HCT116 (cell line): ENCODE results near the gene NUP42. TPM values are rescaled to one million over a fixed set of nuclear protein-coding genes. Genes with fewer than 3 reads are reported as not detected.

Source experiments
- ATAC-seq: fragments of 200-7000 bp; cut with Tn5 transposase; 2 replicates; pipeline ENCODE4 v1.9.1; 2020; ENCODE audit warnings: mild to moderate bottlenecking, moderate library complexity
- BruUV-seq: library from RNA; stranded (reverse); fragments of 400-500 nt; replicated peaks from 2 replicates; lab custom pipeline; 2021; lab: Mats Ljungman, UMichigan
- CTCF ChIA-PET: fragments of 300-600 bp; sonication (Branson Sonifier 250); formaldehyde crosslinking; loops from one replicate; lab custom pipeline; 2021; ENCODE audit warnings: antibody characterized with exemption; lab: Charles Lee
- POLR2A ChIA-PET: fragments of 300-600, 350-600 bp; sonication (Branson Sonifier 250); formaldehyde crosslinking; loops from one replicate; lab custom pipeline; 2021; ENCODE audit warnings: antibody characterized with exemption; lab: Charles Lee
- RAD21 ChIA-PET, 2 experiments: fragments of 300-600 bp; sonication (Branson Sonifier 250); formaldehyde crosslinking; loops; one replicate each; lab custom pipeline; 2023; ENCODE audit warnings: low total read pairs in 2 of 2; ENCODE audit not compliant: uncharacterized antibody in 2 of 2, unreplicated experiment in 2 of 2, low non-redundant PET in 1 of 2; lab: Charles Lee
- DNase-seq: peaks from one replicate; pipeline ENCODE4 v3.0.0-alpha.2; 2010; ENCODE audit warnings: low read depth, low spot score
- H2AFZ ChIP-seq: fragments of 200-600 bp; shearing (Covaris generic), sonication (generic); 2 replicates; pipeline ENCODE4 v1.6.1; 2017; ENCODE audit warnings: low read depth, mixed run types, mixed read lengths, antibody characterized with exemption, low read length; ENCODE audit not compliant: poor library complexity, severe bottlenecking
- H3K27ac ChIP-seq: 2 replicates; pipeline ENCODE4 v1.5.1; 2012; ENCODE audit warnings: low read depth, low read length
- H3K27me3 ChIP-seq: fragments of 200-600 bp; sonication (generic); 2 replicates; pipeline ENCODE4 v1.6.1; 2016; ENCODE audit warnings: mixed run types, low read length, mixed read lengths; ENCODE audit not compliant: insufficient read depth
- H3K36me3 ChIP-seq, 2 experiments: fragments of 200-500 bp in 1 of 2; fragments of 200-600 bp in 1 of 2; sonication (Bioruptor generic) in 1 of 2; sonication (generic) in 1 of 2; 2 replicates each; pipeline versions ENCODE4 v1.5.1 to v1.6.1; 2014 to 2016; ENCODE audit warnings: low read length in 2 of 2, inconsistent platforms in 1 of 2, mixed read lengths in 1 of 2, mixed run types in 1 of 2; ENCODE audit not compliant: insufficient read depth in 2 of 2, control insufficient read depth in 1 of 2
- H3K4me1 ChIP-seq, 2 experiments: fragments of 200-600 bp in 1 of 2; sonication (generic) in 1 of 2; 2 replicates each; pipeline versions ENCODE4 v1.5.1 to v1.6.1; 2012 to 2017; ENCODE audit warnings: low read length in 2 of 2, inconsistent platforms in 1 of 2, mild to moderate bottlenecking in 1 of 2, mixed read lengths in 1 of 2, mixed run types in 1 of 2, moderate library complexity in 1 of 2; ENCODE audit not compliant: insufficient read depth in 2 of 2, control insufficient read depth in 1 of 2
- H3K4me2 ChIP-seq: fragments of 200-600 bp; sonication (generic); 2 replicates; pipeline ENCODE4 v1.6.1; 2017; ENCODE audit warnings: mixed run types, low read length, mixed read lengths
- H3K4me3 ChIP-seq, 2 experiments: fragments of 200-600 bp in 1 of 2; sonication (generic) in 1 of 2; replicated peaks in 1 of 2; 2 replicates each; pipeline ENCODE4 v1.5.1; 2011 to 2016; ENCODE audit warnings: low read length in 2 of 2, control low read depth in 1 of 2, low read depth in 1 of 2, mild to moderate bottlenecking in 1 of 2, mixed read lengths in 1 of 2, mixed run types in 1 of 2
- H3K79me2 ChIP-seq: fragments of 200-600 bp; sonication (generic); 2 replicates; pipeline ENCODE4 v1.6.1; 2017; ENCODE audit warnings: mild to moderate bottlenecking, mixed run types, low read length, moderate library complexity, mixed read lengths; ENCODE audit not compliant: insufficient read depth
- H3K9ac ChIP-seq: fragments of 200-600 bp; sonication (generic); 2 replicates; pipeline ENCODE4 v1.6.1; 2016; ENCODE audit warnings: low read length, mixed read lengths
- H3K9me2 ChIP-seq: fragments of 200-600 bp; sonication (generic), shearing (Covaris generic); 2 replicates; pipeline ENCODE4 v1.6.1; 2017; ENCODE audit warnings: mixed run types, mild to moderate bottlenecking, moderate library complexity; ENCODE audit not compliant: insufficient read depth
- H3K9me3 ChIP-seq, 2 experiments: fragments of 200-500 bp in 1 of 2; fragments of 200-600 bp in 1 of 2; sonication (Bioruptor generic) in 1 of 2; sonication (generic) in 1 of 2; 2 replicates each; pipeline ENCODE4 v1.6.1; 2014 to 2017; ENCODE audit warnings: low read length in 2 of 2, mixed read lengths in 2 of 2, inconsistent platforms in 1 of 2, low read depth in 1 of 2, mild to moderate bottlenecking in 1 of 2, mixed run types in 1 of 2, moderate library complexity in 1 of 2; ENCODE audit not compliant: control insufficient read depth in 1 of 2, insufficient read depth in 1 of 2
- H4K20me1 ChIP-seq: fragments of 200-600 bp; sonication (generic), shearing (Covaris generic); 2 replicates; pipeline ENCODE4 v1.6.1; 2017; ENCODE audit warnings: mixed run types, mild to moderate bottlenecking, moderate library complexity; ENCODE audit not compliant: insufficient read depth
- ATF3 ChIP-seq: IDR thresholded peaks from 2 replicates; pipeline ENCODE4 v1.6.1; 2012
- CEBPB ChIP-seq: IDR thresholded peaks from 2 replicates; pipeline ENCODE4 v1.6.1; 2012; ENCODE audit warnings: low read depth
- ELF1 ChIP-seq: IDR thresholded peaks from 2 replicates; pipeline ENCODE4 v1.6.1; 2012; ENCODE audit warnings: low read depth, borderline replicate concordance
- EZH2 ChIP-seq: fragments of 200-600 bp; sonication (generic); IDR thresholded peaks from 2 replicates; pipeline ENCODE4 v1.6.1; 2017; ENCODE audit warnings: antibody characterized with exemption, mixed run types
- FOSL1 ChIP-seq: IDR thresholded peaks from 2 replicates; pipeline ENCODE4 v1.6.1; 2012; ENCODE audit warnings: low read depth
- JUND ChIP-seq: IDR thresholded peaks from 2 replicates; pipeline ENCODE4 v1.6.1; 2012
- MAX ChIP-seq: IDR thresholded peaks from 2 replicates; pipeline ENCODE4 v1.6.1; 2012
- POLR2A ChIP-seq: IDR thresholded peaks from 2 replicates; pipeline ENCODE4 v1.7.0; 2011; ENCODE audit warnings: borderline replicate concordance; ENCODE audit not compliant: insufficient read depth, insufficient read length; ENCODE audit errors: extremely low read depth
- POLR2AphosphoS5 ChIP-seq: IDR thresholded peaks from 2 replicates; pipeline ENCODE4 v1.6.1; 2011; ENCODE audit warnings: mild to moderate bottlenecking, low read depth, low read length, moderate library complexity
- RAD21 ChIP-seq: IDR thresholded peaks from 2 replicates; pipeline ENCODE4 v1.6.1; 2012; ENCODE audit warnings: low read depth, mild to moderate bottlenecking
- REST ChIP-seq: IDR thresholded peaks from 2 replicates; pipeline ENCODE4 v1.6.1; 2012; ENCODE audit warnings: low read depth
- SP1 ChIP-seq: IDR thresholded peaks from 2 replicates; pipeline ENCODE4 v1.6.1; 2012; ENCODE audit warnings: low read depth
- SRF ChIP-seq: IDR thresholded peaks from 2 replicates; pipeline ENCODE4 v1.6.1; 2012; ENCODE audit warnings: low read depth
- TCF7L2 ChIP-seq: IDR thresholded peaks from 2 replicates; pipeline ENCODE4 v1.7.0; 2011; ENCODE audit warnings: borderline replicate concordance, inconsistent platforms; ENCODE audit not compliant: insufficient read depth, insufficient read length; ENCODE audit errors: extremely low read depth
- YY1 ChIP-seq: IDR thresholded peaks from 2 replicates; pipeline ENCODE4 v1.6.1; 2011; ENCODE audit warnings: low read length, low read depth, moderate library complexity, mild to moderate bottlenecking; ENCODE audit not compliant: insufficient replicate concordance; ENCODE audit errors: extremely low read depth
- ZBTB33 ChIP-seq: IDR thresholded peaks from 2 replicates; pipeline ENCODE4 v1.6.1; 2011; ENCODE audit warnings: mild to moderate bottlenecking, low read length, moderate library complexity; ENCODE audit not compliant: insufficient replicate concordance; ENCODE audit errors: extremely low read depth
- ZFX ChIP-seq: fragments of 450-650 bp; IDR thresholded peaks from 2 replicates; pipeline ENCODE4 v1.6.1; 2017
- intact Hi-C: fragments of 100-400 bp; cut with micrococcal nuclease; formaldehyde crosslinking; loops from 2 replicates; pipeline ENCODE4 v1.10.0; 2022
- total RNA-seq: library from RNA; stranded (reverse); gene quantifications from one replicate; pipeline ENCODE4 v1.2.1, GENCODE V29; 2021; ENCODE audit not compliant: unreplicated experiment

Gene NUP42
- total RNA-seq, 1 experiment from 2014 or later, result 36.5 TPM

- no peak for TF ChIP-seq REST
- no peak for TF ChIP-seq MAX
- TF ChIP-seq POLR2AphosphoS5, result no peak
- no peak for TF ChIP-seq CEBPB
- TF ChIP-seq JUND, result no peak
- no peak for TF ChIP-seq ATF3
These were observed 61.1 kb downstream of the NUP42 start (continued) for GRCh38 chr7:23242935-23243334.

GRCh38 chr7:23246555-23246954 lies 64.7 kb downstream of the NUP42 start, which contains the start of gene GPNMB:
Gene GPNMB (plus strand): TSS chr7:23246775. CDS start chr7:23246858, 83 bp downstream.
- Histone ChIP-seq H3K9ac (no peak within 1 kb of the TSS), H3K27ac (no peak within 1 kb of the TSS), H2AFZ (no peak within 1 kb of the TSS), H3K27me3 (no peaks in the 10 kb centered on the region), H3K4me1 (0 out of 4 replicates have a peak, but pooled peaks cover 0 to 2% of the 10 kb centered on the region in 2 experiments), H4K20me1 (no peaks in the 10 kb centered on the region), H3K4me3 (no peak within 1 kb of the TSS), H3K79me2 (no peaks in the 10 kb centered on the region)
- intact Hi-C loops, result no loop called here
- no peak for DNase-seq
- POLR2A ChIA-PET, result no interaction called here
- ATAC-seq, result no peak
- CTCF ChIA-PET, result no interaction called here
- TF ChIP-seq ZFX (no peak), ATF3 (no peak), ELF1 (no peak), YY1 (no peak), POLR2A (no peak), EZH2 (no peak), JUND (no peak), ZBTB33 (no peak), POLR2AphosphoS5 (no peak), RAD21 (no peak), TCF7L2 (no peak), SP1 (no peak), SRF (no peak), MAX (no peak), FOSL1 (no peak), CEBPB (no peak)
- TF ChIP-seq, all 23 proteins: peak for 0
- Histone ChIP-seq H3K9me3 (no peaks in the 10 kb centered on the region), H3K36me3 (no peaks in the 10 kb centered on the region), H3K9me2 (no peaks in the 10 kb centered on the region), H3K4me2 (no peak within 1 kb of the TSS)
- BruUV-seq, result no TSS peak
- RAD21 ChIA-PET, result no interaction called here
